ENCODE measurements around the gene FOXP1.

Gene FOXP1

DNA sequence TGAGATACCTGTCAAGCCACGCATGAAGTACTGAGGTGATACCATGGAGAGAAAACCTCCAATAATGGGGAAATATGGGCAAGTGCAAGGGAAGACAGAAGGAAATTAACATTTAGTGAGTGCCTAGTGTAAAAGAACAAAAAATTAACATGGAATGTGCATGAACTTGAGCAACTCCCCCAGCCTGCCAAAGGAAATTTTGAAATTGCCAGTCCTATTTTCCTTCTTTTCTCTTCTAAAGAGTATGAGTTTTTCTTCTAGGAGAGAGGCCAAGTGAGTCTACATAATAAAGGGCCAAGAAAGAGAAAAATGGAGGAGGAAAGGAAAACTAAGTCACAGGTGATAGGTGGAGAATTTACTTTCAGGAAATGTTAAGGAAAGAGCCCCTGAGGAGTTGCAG lies 668.7 kb downstream of the FOXP1 start:
- in situ Hi-C loops (cut with HindIII; ENCODE audit: low sequenced_read_pairs), result no loop called here

DNA sequence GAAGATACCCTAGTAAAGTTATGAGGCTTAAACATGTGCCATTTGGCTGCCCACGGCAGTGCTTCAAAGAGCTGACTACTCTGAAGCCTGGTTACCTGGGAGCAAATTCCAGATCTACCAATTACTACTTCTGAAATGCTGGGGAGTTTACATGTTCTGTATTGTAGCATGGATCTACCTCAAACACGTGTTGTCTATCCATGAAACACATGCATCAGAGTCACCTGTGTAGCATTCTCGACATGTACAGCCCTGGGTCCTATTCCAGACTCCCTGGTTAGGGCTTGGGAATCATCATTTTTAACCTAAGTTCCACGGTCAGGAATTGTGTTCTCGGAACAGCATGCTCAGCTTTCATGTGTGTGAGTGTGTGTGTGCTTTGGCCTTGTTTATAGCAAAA lies 671.8 kb downstream of the FOXP1 start:
- in situ Hi-C loops (cut with HindIII; ENCODE audit: low sequenced_read_pairs), result no loop called here

DNA sequence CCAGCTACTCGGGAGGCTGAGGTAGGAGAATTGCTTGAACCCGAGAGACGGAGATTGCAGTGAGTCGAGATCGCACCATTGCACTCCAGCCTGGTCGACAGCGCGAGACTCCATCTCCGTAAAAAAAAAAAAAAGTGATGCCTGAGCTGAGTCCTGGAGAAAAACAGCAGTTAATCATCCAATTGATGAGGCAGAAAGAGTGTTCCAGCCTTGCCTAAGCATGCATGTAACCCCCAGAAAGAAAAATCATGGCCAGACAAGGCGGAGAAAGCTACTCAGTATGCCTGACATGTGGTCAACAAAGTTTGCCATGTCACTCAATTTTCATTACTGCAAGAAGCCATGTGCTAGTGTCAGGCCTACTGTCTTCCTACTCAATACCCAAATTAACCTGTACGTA lies 678.0 kb downstream of the FOXP1 start:
- in situ Hi-C loops (cut with HindIII; ENCODE audit: low sequenced_read_pairs), result loop anchor here (5.0 kb wide), 1 partner anchor 47 kb away; no protein-coding TSS in a partner anchor
